ENCODE results near the gene PPP1R7.

- no peak for TF ChIP-seq EZH2 (IDR thresholded peaks at IDR 0.05; ENCODE audit: borderline replicate concordance, low read depth, low read length, severe bottlenecking)
- TF ChIP-seq, protein P1, sequence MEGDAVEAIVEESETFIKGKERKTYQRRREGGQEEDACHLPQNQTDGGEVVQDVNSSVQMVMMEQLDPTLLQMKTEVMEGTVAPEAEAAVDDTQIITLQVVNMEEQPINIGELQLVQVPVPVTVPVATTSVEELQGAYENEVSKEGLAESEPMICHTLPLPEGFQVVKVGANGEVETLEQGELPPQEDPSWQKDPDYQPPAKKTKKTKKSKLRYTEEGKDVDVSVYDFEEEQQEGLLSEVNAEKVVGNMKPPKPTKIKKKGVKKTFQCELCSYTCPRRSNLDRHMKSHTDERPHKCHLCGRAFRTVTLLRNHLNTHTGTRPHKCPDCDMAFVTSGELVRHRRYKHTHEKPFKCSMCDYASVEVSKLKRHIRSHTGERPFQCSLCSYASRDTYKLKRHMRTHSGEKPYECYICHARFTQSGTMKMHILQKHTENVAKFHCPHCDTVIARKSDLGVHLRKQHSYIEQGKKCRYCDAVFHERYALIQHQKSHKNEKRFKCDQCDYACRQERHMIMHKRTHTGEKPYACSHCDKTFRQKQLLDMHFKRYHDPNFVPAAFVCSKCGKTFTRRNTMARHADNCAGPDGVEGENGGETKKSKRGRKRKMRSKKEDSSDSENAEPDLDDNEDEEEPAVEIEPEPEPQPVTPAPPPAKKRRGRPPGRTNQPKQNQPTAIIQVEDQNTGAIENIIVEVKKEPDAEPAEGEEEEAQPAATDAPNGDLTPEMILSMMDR (IDR thresholded peaks at IDR 0.05; ENCODE audit: borderline replicate concordance, extremely low read depth, low read length, poor library complexity, severe bottlenecking) = no peak
These were observed 3.3 kb downstream of the PPP1R7 start for GRCh38 chr2:241153616-241154015.

Data from DND-41 (cell line).